Stimulated activated CD4-positive, alpha-beta T cell treated with anti-CD3 and anti-CD28 coated beads, TNF-alpha, amount 100 ng/mL, for 1 hour (primary cell): ENCODE results near the gene ACMSD.
"Not testable (repeated sequence)": the region's sequence is repeated elsewhere in the genome, so short reads cannot be mapped to it uniquely, and the experiment has no call there.

ENCODE experiments used
- DNase-seq, 3 donors: peaks; one replicate each; pipeline ENCODE4 v3.0.0-alpha.2; 2020; ENCODE audit warnings: low read depth in 3 of 3, low spot score in 1 of 3

The ACMSD gene

DNA sequence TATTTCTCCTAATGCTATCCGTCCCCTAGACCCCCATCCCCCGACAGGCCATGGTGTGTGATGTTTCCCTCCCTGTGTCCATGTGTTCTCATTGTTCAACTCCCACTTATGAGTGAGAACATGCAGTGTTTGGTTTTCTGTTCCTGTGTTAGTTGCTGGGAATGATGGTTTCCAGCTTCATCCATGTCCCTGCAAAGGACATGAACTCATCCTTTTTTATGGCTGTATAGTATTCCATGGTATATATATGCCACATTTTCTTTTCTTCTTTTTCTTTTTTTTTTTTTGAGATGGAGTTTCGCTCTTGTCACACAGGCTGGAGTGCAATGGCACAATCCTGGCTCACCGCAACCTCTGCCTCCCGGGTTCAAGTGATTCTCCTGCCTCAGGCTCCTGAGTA, 9.2 kb downstream of the ACMSD start:
- DNase-seq, result not testable (repeated sequence)

DNA sequence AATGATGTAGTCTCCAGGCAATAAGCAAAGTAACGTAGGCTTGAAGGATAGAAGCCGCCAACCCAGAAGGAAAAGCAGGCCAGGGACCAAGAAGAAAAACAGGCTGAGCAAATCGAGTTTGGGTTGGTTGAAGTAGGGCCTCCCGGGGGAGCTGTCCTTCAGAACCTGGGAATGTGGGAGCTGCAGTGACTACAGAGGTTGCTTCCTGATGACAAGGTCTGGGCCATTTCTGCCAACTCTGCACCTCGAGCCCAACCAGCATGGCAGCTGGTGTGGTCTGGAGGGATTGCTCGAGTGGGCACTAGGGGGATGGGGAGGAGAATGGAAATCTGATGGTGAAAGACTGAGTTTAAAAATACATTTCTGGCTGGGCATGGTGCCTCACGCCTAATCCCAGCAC, 14.1 kb downstream of the ACMSD start:
- no peak for DNase-seq

DNA sequence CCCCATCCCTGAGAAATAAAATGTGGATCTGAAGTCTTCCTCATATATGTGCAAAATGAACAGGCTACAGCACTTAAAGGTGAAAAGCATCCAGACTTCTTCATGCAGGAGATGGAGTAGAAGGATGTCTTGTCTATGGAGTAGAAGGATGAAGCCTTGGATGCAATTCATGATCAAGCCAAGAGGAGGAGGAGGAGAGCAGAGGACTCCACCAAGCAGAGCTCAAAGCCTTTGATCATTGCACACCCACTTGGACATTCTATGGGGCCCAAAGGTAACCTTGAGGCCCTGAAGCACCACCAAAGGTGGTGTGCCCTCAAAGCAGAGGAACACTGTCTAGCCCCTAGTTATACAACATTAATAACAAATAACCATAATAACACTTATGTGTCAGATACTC, 17.3 kb downstream of the ACMSD start:
- DNase-seq, result no peak

DNA sequence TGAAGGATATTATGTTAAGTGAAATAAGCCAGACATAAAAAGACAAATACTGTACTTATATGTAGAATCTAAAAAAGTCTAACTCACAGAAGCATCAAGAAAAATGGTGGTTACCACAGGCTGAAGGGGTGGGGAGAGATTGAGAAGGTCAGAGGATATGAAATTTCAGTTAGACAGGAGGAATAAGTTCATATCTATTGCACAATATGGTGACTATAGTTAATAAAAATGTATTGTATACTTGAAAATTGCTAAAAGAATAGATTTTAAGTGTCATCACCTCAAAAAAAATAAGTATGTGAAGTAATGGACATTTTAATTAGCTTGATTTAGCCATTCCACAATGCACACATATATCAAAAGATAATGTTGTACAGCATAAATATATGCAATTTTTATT, 19.8 kb downstream of the ACMSD start:
- no peak for DNase-seq

DNA sequence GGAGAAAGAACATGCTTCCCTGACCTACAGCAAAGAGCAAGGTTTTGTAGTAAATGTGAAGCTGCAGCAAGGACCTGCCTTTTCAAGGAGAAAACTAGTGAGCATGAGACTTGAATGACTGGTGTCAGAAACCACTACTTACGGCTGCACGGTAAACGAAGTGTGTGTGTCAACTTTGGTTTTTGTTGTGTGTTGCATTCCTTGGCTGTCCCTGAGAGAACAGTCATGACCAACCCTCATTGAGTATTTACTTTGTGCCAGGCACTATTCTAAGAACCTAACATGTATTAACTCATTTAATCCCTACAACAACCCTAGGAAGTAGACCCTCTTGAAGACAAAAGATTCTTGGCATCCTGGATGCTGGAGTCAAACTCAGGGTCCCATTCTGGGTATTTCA, 22.8 kb downstream of the ACMSD start:
- no peak for DNase-seq

DNA sequence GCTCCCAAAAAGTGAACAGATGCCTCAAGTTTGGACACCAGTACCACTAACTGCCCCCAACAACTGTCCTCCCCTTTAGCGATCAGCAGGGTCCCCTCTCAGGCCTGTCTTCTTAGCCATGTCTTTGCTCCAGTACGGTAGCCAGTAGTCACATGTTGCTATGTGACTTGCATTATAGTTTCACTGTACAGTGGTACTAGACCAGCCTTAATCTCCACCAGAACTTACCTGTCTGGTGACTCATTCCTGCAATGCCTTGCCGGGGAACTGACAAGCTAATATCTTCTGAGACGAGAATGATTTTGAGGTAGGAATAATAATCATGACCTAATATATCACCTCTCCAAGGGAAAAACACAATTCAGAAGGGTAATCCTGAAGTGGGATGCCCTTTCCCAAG, 23.7 kb downstream of the ACMSD start:
- DNase-seq, result no peak

DNA sequence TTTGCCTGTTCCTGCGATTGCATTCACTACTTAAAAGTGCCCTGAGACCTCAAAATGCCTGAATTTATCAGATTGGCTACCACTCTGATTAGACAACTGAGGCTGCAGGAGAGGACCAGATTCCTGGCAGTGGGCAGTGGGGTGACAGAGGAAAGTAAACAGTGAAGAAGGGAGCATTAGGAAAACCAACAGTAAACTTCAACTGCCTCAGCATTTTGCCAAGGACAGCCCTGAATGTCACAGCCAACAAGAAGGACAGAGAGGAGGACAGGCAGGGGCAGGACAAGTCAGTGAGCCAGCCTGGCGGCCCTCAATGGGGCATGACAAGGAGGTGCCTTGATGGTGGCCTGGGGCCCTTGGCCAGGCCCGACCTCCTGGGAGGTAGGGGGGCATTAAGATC, 24.3 kb downstream of the ACMSD start:
- DNase-seq, result no peak

DNA sequence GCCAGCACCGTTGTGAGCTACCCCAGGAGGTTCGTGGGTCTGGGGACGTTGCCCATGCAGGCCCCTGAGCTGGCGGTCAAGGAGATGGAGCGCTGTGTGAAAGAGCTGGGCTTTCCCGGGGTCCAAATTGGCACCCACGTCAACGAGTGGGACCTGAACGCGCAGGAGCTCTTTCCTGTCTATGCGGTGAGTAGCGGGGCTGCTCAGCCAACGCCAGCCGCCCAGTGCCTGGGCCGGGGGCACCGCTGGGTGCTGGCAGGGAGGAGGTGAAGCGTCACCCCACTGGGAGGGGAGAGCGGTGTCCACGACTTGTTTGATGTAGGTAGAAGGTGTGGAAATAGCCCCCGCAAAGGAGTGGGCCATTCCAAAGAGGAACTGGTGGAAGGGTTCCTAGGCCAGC, 25.0 kb downstream of the ACMSD start:
- DNase-seq, result no peak

DNA sequence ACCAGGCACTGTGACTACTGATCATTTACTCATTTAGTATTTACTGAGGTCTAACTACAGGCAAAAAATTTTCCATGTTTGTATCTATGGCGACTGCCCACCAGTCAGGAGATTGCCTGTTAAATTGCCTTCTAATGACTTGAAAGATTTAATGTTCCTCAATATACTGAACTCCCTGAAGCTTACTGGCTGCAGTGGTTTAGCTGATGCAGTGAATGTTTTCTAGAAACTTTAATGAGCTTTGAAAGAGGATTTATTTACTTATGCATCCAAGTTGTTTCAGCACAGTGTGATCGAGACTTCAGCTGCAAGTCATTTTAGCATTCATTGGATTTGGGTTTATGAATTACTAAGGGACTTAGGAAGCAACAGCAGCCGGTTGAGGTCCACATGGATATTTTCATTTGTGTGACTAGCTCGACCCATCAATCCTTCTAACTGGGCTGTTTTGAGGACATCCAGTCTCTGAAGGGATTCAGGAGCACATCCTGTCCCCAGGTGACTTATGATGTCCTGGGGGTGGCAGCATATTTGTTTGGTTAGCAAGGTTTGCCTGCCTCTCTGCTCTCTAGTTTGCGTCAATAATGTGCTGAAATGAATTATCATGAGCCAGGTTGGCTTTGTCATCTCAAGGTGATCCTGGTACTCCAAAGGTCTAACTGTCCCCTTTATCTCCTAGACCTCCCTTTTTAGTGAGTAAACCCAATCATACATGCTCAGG, 26.8 kb downstream of the ACMSD start:
- no peak for DNase-seq

DNA sequence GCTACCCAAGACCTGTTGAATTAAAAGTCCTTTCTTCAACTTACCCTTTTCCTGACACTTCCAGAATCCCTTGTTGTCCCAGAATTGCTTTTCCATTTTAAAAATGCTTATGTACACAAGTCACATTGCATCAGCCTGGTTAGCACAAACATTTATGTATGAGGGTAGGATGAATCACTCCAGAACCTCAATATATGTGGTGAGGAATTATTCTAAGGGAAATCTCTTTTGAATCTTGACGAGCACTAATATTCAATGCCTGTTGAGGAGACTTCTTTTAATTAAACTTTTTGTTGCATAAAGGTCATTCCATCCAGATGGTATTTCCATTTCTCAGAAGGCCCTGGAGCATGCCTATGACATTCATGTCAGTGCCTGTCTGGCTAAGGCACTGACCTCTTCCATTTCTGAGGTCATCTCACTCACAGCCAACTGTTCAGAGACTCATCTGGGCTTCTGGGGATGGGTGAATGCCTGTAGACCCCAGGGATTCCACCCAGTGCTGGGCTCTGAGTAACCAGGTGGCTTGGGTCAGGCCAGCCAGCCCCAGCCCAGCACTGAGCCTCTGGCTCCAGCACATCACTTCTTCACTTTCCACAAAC, 28.2 kb downstream of the ACMSD start:
- DNase-seq, result no peak

DNA sequence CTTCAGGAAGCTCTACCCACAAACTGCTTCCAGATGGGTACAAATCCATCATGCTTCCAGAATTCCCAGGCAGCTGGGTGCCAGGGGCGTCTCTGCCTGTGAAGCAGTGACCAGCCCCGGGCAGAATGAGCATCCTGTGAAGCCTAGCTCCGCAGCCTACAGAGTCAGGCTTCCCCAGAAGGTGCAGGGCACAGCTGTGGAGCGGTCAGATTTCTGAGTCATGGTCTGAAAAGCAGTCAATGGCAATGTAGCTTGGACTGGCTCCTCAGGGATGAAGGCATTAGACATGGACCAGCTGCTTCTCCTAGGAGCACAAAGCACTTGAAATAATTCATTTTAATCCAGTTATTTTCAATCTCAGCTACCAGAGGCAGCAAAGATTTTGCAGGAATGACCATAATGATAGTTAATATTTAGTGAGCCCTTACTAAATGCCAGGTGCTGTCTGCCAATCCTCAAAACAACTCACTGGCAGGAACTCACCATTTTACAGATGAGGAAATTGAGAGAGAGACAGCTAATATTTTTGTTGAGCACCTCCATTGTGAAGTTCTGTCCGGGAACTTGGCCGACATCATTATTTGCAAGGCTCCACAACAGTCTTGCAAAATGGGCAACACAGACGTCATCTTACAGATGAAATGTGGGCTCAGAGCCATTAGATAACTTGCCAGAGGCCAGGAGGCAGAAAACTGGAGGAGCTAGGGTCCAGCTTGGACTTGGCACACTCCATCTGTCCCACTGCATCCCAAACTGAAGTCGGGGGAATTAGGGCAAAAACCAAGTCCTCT, 31.7 kb downstream of the ACMSD start:
- DNase-seq, result no peak

DNA sequence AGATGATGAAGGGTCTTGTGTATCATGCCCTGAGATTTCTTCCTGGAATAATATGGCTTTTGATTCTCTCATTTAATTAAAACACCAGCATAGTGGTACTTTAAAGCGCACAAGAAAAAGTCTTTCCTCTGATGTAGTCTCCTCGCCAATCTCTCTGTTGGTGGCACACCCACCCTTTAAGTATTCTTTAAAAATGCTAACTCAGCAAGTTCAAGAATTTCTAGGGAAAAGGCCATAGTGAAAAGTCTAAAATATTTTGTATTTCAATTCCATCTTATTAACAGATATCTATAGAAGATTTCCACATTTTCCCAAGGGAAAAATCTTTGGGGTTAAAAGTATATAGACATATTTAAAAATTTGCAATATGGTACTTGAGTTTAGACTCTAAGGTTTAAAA, 34.7 kb downstream of the ACMSD start:
- no peak for DNase-seq

DNA sequence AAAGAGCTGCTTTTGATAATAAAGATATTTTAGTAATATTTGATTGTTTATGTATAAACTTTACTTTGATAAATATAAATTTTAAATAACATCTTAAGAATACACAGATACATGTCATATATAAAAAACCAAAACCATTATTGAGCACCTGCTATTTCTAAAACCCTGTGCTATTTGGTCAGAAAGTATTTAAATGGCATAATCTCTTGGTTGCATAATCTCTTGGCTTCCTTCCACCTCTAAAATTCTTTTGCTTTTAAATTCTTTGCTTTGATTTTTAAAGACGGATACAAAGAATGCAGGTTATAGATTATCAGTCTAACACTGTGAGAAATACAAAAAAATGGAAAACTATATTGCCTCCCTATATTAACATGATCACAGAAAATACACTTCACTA, 36.9 kb downstream of the ACMSD start:
- no peak for DNase-seq

DNA sequence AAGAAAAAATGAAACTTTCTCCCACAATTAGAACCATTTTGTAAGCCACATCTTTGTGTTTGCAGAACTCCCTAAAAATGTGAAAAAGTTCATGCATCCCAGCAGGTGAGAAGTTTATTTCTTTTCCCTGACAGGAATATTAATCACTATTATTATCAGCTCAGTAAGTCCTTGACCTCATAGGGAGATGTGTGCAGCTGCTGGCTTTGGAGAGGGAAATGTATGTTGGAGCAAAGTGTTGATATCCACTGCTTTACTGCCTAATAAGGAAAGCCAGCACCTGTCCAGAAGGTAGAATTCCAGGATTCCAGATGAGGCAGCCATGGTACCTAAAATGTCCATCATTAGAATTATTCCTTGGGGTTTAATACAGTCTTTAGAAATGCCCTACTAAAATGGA, 44.4 kb downstream of the ACMSD start:
- no peak for DNase-seq

DNA sequence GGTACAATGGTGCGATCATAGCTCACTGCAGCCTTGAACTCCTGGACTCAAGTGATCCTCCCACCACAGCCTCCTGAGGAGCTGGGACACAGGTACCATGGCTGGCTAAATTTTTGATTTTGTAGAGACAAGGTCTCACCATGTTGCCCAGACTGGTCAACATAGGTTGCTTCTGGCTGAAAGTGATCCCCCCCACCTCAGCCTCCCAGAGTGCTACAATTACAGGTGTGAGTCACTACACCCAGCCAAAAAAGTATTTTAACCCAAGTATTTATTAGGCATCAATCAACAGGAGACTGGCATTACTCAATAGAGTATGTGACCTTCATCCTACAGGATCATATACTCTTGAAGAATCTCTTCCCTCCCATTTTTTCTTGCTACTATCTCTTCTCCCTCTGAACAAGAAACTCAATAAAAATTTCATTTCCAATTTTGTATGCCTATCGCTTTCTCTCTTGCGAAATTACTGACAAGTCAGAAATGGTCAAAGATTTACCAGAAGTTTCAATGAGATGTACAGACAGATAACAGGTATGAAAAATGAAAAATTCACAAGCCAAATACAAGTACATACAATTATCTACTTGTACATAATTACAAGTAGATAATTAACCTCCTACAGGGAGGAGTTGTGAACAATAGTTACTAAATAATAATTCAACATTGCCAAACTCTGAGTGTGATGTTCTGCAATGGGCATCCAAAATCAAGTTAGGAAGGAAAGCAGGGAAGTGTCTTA, 45.3 kb downstream of the ACMSD start:
- no peak for DNase-seq

DNA sequence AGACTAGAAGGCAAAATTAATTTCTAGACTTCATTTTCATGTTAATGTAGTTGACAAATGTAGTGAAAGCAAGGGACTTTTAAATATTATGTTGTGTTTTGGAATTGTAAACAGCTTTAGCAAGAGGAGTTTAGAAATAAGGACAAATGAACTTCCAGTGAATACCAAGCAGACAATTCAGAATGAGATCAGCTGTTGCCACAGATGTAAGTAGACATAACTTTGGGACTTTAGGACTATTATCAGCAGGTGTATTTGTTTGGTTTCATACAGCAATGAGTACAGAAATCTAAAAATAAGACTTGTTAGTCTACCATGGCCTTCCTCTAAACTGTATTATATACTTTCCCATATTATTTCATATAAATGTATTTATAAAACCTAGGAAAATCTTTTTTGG, 46.0 kb downstream of the ACMSD start:
- DNase-seq, result no peak

DNA sequence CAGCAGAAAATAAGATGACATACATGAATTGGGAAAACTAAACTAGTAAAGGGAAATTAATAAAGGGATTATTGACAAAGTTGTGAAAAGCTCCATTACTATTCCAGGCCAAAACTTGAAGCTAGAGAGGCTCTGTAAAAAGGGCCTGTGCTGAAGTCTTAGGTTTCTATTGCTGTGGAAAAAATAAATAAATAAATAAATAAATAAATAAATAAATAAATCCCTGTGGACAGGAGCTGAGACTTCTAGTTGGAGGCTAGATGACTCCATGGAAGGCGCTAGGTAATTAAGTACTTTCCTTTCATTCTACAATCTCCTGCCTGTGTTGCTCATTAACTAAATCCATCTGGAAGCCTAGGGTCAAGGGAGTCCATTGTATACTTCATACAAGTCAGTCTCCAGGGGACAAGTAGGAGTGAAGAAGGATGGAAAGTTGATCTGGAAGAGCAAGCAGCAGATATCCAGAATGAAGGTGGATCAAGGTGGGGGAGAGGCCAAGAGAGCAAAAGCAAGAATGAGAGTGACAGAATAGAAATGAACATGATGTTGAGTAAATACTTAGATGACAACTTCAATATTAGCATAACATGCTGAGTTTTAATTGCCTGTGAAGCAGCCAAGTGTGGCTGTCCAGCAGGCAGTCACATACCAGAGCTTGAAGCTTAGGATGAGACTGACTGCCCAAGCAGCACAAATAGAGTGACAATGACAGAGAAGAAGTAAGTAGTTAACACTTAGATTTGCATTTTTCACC, 54.0 kb downstream of the ACMSD start:
- no peak for DNase-seq

DNA sequence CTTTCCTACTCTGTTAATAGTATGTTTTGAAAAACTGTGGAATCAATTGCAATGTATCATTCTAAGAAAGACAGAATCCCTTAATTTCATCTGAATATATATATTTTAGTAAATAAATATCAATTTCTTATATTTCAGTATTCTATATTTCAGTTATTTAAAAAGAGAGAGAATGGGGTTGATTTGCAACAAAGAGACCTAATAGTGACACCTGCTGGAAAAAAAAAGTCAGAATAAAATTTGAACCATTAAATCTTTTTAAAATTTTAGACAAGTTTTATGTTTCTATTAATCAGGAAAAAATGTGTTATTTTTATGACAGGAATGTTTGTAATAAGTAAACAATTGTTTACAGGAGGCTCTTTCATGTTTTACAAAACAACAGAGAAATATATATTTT, 59.5 kb downstream of the ACMSD start:
- DNase-seq, result no peak

DNA sequence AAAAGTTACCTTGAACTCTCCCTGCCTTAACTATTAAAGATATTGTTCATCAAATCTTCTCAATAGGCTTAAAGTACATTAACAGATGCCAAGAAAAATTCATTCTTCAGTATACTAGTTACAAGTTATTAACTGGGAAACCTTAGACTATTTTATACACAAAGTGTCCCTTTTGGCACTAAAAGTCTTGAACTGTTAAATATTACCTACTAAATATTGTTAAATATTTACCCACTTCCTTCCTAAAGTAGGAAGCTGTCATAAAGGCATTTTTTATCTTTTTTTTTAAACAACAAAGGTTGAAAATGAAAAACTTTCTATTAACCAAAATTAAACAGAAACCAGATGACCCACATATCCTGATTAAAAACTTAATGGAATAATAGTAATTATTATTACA, 60.8 kb downstream of the ACMSD start:
- DNase-seq, result no peak

DNA sequence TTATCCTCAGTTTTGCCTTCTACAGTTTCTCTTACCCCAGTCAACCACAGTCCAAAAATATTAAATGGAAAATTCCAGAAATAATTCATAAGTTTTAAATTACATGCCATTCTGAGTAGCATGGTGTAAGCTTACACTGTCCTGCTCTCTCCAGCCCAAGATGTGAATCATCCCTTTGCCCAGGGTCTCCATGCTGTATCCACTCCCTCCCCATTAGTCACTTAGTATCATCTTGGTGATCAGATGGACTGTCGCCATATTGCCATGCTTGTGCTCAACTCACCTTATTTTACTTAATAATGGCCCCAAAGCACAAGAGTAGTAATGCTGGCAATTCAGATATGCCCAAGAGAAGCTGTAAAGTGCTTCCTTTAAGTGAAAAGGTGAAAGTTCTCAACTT, 61.7 kb downstream of the ACMSD start:
- no peak for DNase-seq

DNA sequence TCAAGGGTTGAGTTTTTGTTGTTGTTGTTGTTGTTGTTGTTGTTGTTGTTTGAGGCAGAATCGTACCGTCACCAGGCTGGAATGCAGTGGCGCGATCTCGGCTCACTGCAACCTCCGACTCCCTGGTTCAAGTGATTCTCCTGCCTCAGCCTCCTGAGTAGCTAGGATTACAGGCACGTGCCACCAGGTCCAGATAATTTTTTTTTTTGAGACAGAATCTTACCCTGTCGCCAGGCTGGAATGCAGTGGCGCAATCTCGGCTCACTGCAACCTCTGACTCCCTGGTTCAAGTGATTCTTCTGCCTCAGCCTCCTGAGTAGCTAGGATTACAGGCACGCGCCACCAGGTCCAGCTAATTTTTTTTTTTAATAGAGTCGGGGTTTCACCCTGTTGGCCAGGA, 65.3 kb downstream of the ACMSD start:
- DNase-seq, result not testable (repeated sequence)
